Effector CD4-positive, alpha-beta T cell (primary cell): ENCODE results near the gene CUL9.
A peak's percentile ranks its signal among the peaks of the same experiment; 100 is the strongest.

Experiments
- DNase-seq: peaks from one replicate; pipeline ENCODE4 v3.0.0-alpha.2; 2020

Gene CUL9

GRCh38 chr6:43258180-43258579, 76.2 kb downstream of the CUL9 start:
- DNase-seq: no peak

GRCh38 chr6:43258807-43259686, 77.1 kb downstream of the CUL9 start:
- DNase-seq: no peak

- DNase-seq: no peak
Measured at GRCh38 chr6:43260791-43261190, 78.8 kb downstream of the CUL9 start.

- no peak for DNase-seq
Measured at GRCh38 chr6:43261198-43261597, 79.2 kb downstream of the CUL9 start.

- DNase-seq: no peak
Measured at GRCh38 chr6:43262000-43262779, 80.2 kb downstream of the CUL9 start.

- DNase-seq: no peak
Measured at GRCh38 chr6:43262780-43263313, 80.9 kb downstream of the CUL9 start.

- DNase-seq: peak; percentile 65
Measured at GRCh38 chr6:43263314-43264178, 81.5 kb downstream of the CUL9 start.

- no peak for DNase-seq
Measured at GRCh38 chr6:43264599-43265145, 82.7 kb downstream of the CUL9 start.

- no peak for DNase-seq
Measured at GRCh38 chr6:43265564-43265963, 83.6 kb downstream of the CUL9 start.

- no peak for DNase-seq
Measured at GRCh38 chr6:43267619-43268354, 85.8 kb downstream of the CUL9 start.

GRCh38 chr6:43268355-43268700, 86.3 kb downstream of the CUL9 start:
- no peak for DNase-seq

GRCh38 chr6:43268782-43269272, 86.8 kb downstream of the CUL9 start:
- no peak for DNase-seq

GRCh38 chr6:43269273-43270007, 87.4 kb downstream of the CUL9 start:
- peak; percentile 19 for DNase-seq

- no peak for DNase-seq
Measured at GRCh38 chr6:43271103-43271815, 89.3 kb downstream of the CUL9 start.

GRCh38 chr6:43271944-43272343, 89.9 kb downstream of the CUL9 start:
- no peak for DNase-seq

- DNase-seq: no peak
Measured at GRCh38 chr6:43273707-43274106, 91.7 kb downstream of the CUL9 start.
